OCI-LY1 (cell line): ENCODE data around the gene SELENOT.

Experiments
- H2AFZ ChIP-seq: fragments of 200-600 bp; sonication (generic), shearing (Covaris generic); 2 replicates; pipeline ENCODE4 v1.6.0; 2014; ENCODE audit warnings: antibody characterized with exemption, mild to moderate bottlenecking, low read length
- H3F3A ChIP-seq: fragments of 200-600 bp; sonication (generic), shearing (Covaris generic); 2 replicates; pipeline ENCODE4 v1.6.0; 2014; ENCODE audit warnings: mild to moderate bottlenecking, antibody characterized with exemption, low read length, moderate library complexity; ENCODE audit not compliant: insufficient read depth
- H3K27ac ChIP-seq: fragments of 200-600 bp; sonication (generic); 2 replicates; pipeline ENCODE4 v1.5.1; 2014; ENCODE audit warnings: low read length, mixed run types, mild to moderate bottlenecking, low read depth; ENCODE audit not compliant: poor library complexity, severe bottlenecking
- H3K27me3 ChIP-seq: fragments of 200-600 bp; sonication (generic); 2 replicates; pipeline ENCODE4 v1.6.0; 2014; ENCODE audit warnings: antibody characterized with exemption, mild to moderate bottlenecking, low read length, moderate library complexity; ENCODE audit not compliant: insufficient read depth
- H3K36me3 ChIP-seq: fragments of 200-600 bp; sonication (generic); 2 replicates; pipeline ENCODE4 v1.6.1; 2014; ENCODE audit warnings: mild to moderate bottlenecking, antibody characterized with exemption, low read length, moderate library complexity, mixed read lengths; ENCODE audit not compliant: insufficient read depth
- H3K4me1 ChIP-seq: fragments of 200-600 bp; sonication (generic); 2 replicates; pipeline ENCODE4 v1.5.1; 2014; ENCODE audit warnings: mild to moderate bottlenecking, low read length, moderate library complexity; ENCODE audit not compliant: insufficient read depth, severe bottlenecking
- H3K4me2 ChIP-seq: fragments of 200-600 bp; sonication (generic), shearing (Covaris generic); 2 replicates; pipeline ENCODE4 v1.6.1; 2014; ENCODE audit warnings: low read length
- H3K4me3 ChIP-seq: fragments of 200-600 bp; sonication (generic); 2 replicates; pipeline ENCODE4 v1.5.1; 2014; ENCODE audit warnings: low read length, low read depth, mild to moderate bottlenecking, mixed read lengths; ENCODE audit not compliant: poor library complexity, severe bottlenecking
- H3K79me2 ChIP-seq: fragments of 200-600 bp; shearing (Covaris generic); 2 replicates; pipeline ENCODE4 v1.6.1; 2016; ENCODE audit warnings: mixed run types, low read length, mixed read lengths; ENCODE audit not compliant: insufficient read depth
- H3K9ac ChIP-seq: fragments of 200-600 bp; sonication (generic), shearing (Covaris generic); 2 replicates; pipeline ENCODE4 v1.6.1; 2014; ENCODE audit warnings: mild to moderate bottlenecking, low read length, mixed read lengths
- H3K9me2 ChIP-seq: fragments of 200-600 bp; sonication (generic), shearing (Covaris generic); 2 replicates; pipeline ENCODE4 v1.6.1; 2014; ENCODE audit warnings: low read depth, mild to moderate bottlenecking, low read length, mixed read lengths
- H3K9me3 ChIP-seq: fragments of 200-600 bp; shearing (Covaris generic); 2 replicates; pipeline ENCODE4 v1.6.1; 2014; ENCODE audit warnings: low read length, mixed read lengths
- H4K20me1 ChIP-seq: fragments of 200-600 bp; sonication (generic), shearing (Covaris generic); 2 replicates; pipeline ENCODE4 v1.6.0; 2016; ENCODE audit warnings: mild to moderate bottlenecking, low read length; ENCODE audit not compliant: insufficient read depth
- EZH2 ChIP-seq: fragments of 200-600 bp; sonication (generic), shearing (Covaris generic); IDR thresholded peaks from 2 replicates; pipeline ENCODE4 v1.8.0; 2017; ENCODE audit warnings: borderline replicate concordance, mixed run types, mild to moderate bottlenecking, antibody characterized with exemption, low read length, moderate library complexity, mixed read lengths
- TF ChIP-seq, protein P1 (sequence below): fragments of 200-600 bp; sonication (generic), shearing (Covaris generic); IDR thresholded peaks from 2 replicates; pipeline ENCODE4 v1.5.1; 2017; ENCODE audit warnings: mild to moderate bottlenecking, antibody characterized with exemption, low read length, moderate library complexity, mixed read lengths

SELENOT gene

DNA sequence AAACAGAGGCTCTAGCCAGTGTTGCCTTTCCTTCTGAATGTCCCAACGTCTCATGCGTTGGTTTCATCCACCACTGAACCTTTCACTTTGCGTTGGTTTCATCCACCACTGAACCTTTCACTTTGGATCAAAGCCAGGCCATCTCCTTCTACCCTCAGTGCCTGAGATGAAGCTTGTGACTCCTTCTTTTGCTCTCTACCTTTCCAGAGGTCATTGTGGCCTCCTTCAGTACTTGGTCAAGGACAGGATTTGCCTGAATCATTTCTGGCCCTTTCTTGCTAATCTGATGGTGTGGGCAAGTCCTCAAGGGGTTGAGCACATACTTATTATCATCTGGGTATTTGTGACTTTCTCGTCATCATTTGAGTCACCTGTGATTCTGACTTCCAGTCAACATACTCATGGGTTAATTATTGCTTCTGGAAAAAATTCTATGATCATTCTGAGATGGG, 50.0 kb downstream of the SELENOT start:
- no peak overlapping the region for H3K9ac ChIP-seq
- no peaks in the 10 kb centered on the region for H3K9me2 ChIP-seq
- H3K79me2 ChIP-seq: no peaks in the 10 kb centered on the region
- H4K20me1 ChIP-seq: no peaks in the 10 kb centered on the region
- no peak overlapping the region for H3K27ac ChIP-seq
- H3K4me3 ChIP-seq: no peak overlapping the region
- no peaks in the 10 kb centered on the region for H3K36me3 ChIP-seq
- no peaks in the 10 kb centered on the region for H3K9me3 ChIP-seq
- H3F3A ChIP-seq: no peaks in the 10 kb centered on the region
- no peak overlapping the region for H3K4me2 ChIP-seq
- no peaks in the 10 kb centered on the region for H3K4me1 ChIP-seq
- TF ChIP-seq EZH2: no peak
- no peak overlapping the region for H2AFZ ChIP-seq
- no peaks in the 10 kb centered on the region for H3K27me3 ChIP-seq

DNA sequence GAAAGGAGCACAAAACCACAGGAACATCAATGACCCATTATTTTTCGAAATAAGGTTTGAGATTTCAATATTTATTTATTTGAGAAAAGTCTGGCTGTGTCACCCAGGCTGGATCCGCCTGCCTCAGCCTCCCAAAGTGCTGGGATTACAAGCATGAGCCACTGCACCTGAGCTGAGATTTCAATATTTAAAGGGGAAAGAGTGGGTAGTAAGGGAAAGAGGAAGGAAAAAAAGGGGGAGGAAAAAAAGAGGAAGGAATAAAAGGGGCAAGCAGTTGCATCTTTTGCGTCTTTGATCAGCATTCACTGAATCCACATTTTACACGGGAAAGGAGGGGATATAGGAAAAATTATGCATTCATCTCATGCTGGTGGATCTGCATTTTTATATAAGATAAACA, 53.2 kb downstream of the SELENOT start:
- H3K27me3 ChIP-seq: no peaks in the 10 kb centered on the region
- H3K4me2 ChIP-seq: no peak overlapping the region
- no peak overlapping the region for H3K27ac ChIP-seq
- no peaks in the 10 kb centered on the region for H3K79me2 ChIP-seq
- H3K9me2 ChIP-seq: no peaks in the 10 kb centered on the region
- H3K9ac ChIP-seq: no peak overlapping the region
- H3K4me1 ChIP-seq: no peaks in the 10 kb centered on the region
- no peak for TF ChIP-seq EZH2
- TF ChIP-seq, protein P1, sequence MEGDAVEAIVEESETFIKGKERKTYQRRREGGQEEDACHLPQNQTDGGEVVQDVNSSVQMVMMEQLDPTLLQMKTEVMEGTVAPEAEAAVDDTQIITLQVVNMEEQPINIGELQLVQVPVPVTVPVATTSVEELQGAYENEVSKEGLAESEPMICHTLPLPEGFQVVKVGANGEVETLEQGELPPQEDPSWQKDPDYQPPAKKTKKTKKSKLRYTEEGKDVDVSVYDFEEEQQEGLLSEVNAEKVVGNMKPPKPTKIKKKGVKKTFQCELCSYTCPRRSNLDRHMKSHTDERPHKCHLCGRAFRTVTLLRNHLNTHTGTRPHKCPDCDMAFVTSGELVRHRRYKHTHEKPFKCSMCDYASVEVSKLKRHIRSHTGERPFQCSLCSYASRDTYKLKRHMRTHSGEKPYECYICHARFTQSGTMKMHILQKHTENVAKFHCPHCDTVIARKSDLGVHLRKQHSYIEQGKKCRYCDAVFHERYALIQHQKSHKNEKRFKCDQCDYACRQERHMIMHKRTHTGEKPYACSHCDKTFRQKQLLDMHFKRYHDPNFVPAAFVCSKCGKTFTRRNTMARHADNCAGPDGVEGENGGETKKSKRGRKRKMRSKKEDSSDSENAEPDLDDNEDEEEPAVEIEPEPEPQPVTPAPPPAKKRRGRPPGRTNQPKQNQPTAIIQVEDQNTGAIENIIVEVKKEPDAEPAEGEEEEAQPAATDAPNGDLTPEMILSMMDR: no peak
- no peaks in the 10 kb centered on the region for H3K9me3 ChIP-seq
- H4K20me1 ChIP-seq: no peaks in the 10 kb centered on the region
- no peak overlapping the region for H2AFZ ChIP-seq
- H3K36me3 ChIP-seq: no peaks in the 10 kb centered on the region
- H3K4me3 ChIP-seq: no peak overlapping the region
- H3F3A ChIP-seq: no peaks in the 10 kb centered on the region

GRCh38 chr3:150662410-150663200, 59.5 kb downstream of the SELENOT start:
- no peak for TF ChIP-seq EZH2
- TF ChIP-seq, protein P1: no peak
- Histone ChIP-seq H4K20me1 (no peaks in the 10 kb centered on the region), H3F3A (no peaks in the 10 kb centered on the region), H3K9ac (no peak overlapping the region), H3K9me2 (no peaks in the 10 kb centered on the region), H3K4me1 (no peaks in the 10 kb centered on the region), H3K4me2 (no peak overlapping the region), H2AFZ (no peak overlapping the region), H3K27me3 (0 out of 2 replicates have a peak, but pooled peaks cover 4% of the 10 kb centered on the region), H3K9me3 (no peaks in the 10 kb centered on the region), H3K27ac (no peak overlapping the region), H3K36me3 (no peaks in the 10 kb centered on the region), H3K79me2 (no peaks in the 10 kb centered on the region), H3K4me3 (no peak overlapping the region)

DNA sequence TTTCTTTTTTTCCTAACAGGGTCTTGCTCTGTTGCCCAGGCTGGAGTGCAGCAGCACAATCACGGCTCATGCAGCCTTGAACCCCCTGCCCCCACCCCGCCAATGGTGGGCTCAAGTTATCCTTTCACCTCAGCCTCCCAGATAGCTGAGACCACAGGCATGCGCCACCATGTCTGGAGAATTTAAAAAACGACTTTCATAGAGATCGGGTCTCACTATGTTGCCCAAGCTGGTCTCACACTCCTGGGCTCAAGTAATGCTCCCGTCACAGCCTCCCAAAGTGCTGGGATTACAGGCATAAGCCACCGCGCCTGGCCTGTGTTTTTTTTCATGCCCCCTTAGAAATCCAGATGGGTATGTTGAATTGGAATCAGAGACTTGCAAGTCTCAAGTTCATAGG, 60.3 kb downstream of the SELENOT start:
- H3K27ac ChIP-seq: no peak overlapping the region
- H4K20me1 ChIP-seq: no peaks in the 10 kb centered on the region
- no peak overlapping the region for H3K9ac ChIP-seq
- no peaks in the 10 kb centered on the region for H3F3A ChIP-seq
- no peaks in the 10 kb centered on the region for H3K79me2 ChIP-seq
- H2AFZ ChIP-seq: no peak overlapping the region
- TF ChIP-seq EZH2: no peak
- TF ChIP-seq, protein P1: no peak
- H3K4me1 ChIP-seq: no peaks in the 10 kb centered on the region
- H3K9me3 ChIP-seq: no peaks in the 10 kb centered on the region
- 0 out of 2 replicates have a peak, but pooled peaks cover 5% of the 10 kb centered on the region for H3K27me3 ChIP-seq
- H3K4me3 ChIP-seq: no peak overlapping the region
- H3K4me2 ChIP-seq: no peak overlapping the region
- no peaks in the 10 kb centered on the region for H3K36me3 ChIP-seq
- no peaks in the 10 kb centered on the region for H3K9me2 ChIP-seq
